Measurements from ENCODE around the gene SLC24A5. TPM values are rescaled to one million over a fixed set of nuclear protein-coding genes. Genes with fewer than 3 reads are reported as not detected.

SLC24A5 gene
- total and polyA plus RNA-seq, 10 of the 15 experiments (the other 5 are each of a cell fraction or from before 2014, with no cell fraction given) = not detected

DNA sequence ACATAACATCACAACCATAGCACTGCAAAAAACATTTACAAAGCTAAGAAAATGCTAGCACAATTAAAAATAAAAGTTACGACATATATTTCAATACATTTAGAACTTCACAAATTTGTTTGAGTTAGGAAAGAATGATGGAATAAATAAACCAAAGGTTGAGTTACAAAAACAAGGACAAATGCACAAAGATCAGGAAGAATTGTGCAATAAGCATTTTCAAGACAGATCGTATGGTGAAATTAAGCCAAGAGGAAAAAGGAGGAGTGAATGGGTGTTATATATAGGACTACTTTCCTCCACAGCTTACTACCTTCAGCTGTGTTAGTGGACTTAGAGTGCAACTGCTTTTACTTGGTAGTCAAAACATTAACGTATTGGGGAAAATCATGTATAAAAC, 64.7 kb downstream of the SLC24A5 start (continued):
- TF ChIP-seq, protein P1, sequence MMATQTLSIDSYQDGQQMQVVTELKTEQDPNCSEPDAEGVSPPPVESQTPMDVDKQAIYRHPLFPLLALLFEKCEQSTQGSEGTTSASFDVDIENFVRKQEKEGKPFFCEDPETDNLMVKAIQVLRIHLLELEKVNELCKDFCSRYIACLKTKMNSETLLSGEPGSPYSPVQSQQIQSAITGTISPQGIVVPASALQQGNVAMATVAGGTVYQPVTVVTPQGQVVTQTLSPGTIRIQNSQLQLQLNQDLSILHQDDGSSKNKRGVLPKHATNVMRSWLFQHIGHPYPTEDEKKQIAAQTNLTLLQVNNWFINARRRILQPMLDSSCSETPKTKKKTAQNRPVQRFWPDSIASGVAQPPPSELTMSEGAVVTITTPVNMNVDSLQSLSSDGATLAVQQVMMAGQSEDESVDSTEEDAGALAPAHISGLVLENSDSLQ (IDR thresholded peaks at IDR 0.05) = no peak
- no peak for TF ChIP-seq ZNF622 (IDR thresholded peaks at IDR 0.05)
- TF ChIP-seq EZH2 (IDR thresholded peaks at IDR 0.05; ENCODE audit: borderline replicate concordance, control insufficient read depth, low read depth, low read length) = no peak
- TF ChIP-seq POLR2AphosphoS5 (IDR thresholded peaks at IDR 0.05; ENCODE audit: low read length) = no peak
- TF ChIP-seq, protein P2, sequence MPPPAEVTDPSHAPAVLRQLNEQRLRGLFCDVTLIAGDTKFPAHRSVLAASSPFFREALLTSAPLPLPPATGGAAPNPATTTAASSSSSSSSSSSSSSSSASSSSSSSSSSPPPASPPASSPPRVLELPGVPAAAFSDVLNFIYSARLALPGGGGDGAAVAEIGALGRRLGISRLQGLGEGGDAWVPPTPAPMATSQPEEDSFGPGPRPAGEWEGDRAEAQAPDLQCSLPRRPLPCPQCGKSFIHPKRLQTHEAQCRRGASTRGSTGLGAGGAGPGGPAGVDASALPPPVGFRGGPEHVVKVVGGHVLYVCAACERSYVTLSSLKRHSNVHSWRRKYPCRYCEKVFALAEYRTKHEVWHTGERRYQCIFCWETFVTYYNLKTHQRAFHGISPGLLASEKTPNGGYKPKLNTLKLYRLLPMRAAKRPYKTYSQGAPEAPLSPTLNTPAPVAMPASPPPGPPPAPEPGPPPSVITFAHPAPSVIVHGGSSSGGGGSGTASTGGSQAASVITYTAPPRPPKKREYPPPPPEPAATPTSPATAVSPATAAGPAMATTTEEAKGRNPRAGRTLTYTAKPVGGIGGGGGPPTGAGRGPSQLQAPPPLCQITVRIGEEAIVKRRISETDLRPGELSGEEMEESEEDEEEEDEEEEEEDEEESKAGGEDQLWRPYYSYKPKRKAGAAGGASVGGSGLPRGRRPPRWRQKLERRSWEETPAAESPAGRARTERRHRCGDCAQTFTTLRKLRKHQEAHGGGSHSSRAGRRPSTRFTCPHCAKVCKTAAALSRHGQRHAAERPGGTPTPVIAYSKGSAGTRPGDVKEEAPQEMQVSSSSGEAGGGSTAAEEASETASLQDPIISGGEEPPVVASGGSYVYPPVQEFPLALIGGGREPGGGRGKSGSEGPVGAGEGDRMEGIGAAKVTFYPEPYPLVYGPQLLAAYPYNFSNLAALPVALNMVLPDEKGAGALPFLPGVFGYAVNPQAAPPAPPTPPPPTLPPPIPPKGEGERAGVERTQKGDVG (CRISPR knock-in tag; IDR thresholded peaks at IDR 0.05) = no peak
- no peak for TF ChIP-seq HCFC1 (IDR thresholded peaks at IDR 0.05; ENCODE audit: low read length)

DNA sequence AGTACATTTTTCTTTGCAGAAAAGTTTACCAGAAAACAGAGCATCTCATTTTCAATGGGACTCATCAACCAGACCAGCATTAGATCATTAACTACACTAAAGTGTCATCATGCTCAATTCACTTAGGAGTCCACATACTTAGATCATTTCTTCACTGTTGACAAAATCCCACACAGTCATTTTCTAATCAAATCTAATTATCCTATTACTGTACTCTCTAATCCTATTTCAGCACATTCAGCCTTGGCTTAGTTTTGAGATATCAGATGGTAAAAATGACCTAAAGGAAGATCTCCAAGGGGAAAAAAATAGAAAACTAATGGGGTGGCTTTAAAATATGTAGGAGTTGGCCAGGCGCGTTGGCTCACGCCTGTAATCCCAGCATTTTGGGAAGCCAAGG, 65.5 kb downstream of the SLC24A5 start:
- SMC1A ChIA-PET (ENCODE audit: uncharacterized antibody, unreplicated experiment) = no interaction called here
- Histone ChIP-seq H3K79me2 (ENCODE audit: control insufficient read depth, insufficient read depth, low read length) (no peaks in the 10 kb centered on the region), H3K9ac (ENCODE audit: control insufficient read depth, insufficient read depth, low read length) (no peak overlapping the region), H3K27me3 (replicated peaks in 1 of 2; ENCODE audit: control insufficient read depth in 2 of 2, insufficient read depth in 2 of 2, low read length in 1 of 2) (no peaks in the 10 kb centered on the region), H3K4me1 (ENCODE audit: control insufficient read depth, insufficient read depth, low read length) (no peaks in the 10 kb centered on the region), H3K36me3 (ENCODE audit: control insufficient read depth in 2 of 2, insufficient read depth in 2 of 2, low read length in 1 of 2) (no peaks in the 10 kb centered on the region), H2AFZ (ENCODE audit: control insufficient read depth, low read depth, low read length) (no peak overlapping the region), H3K4me2 (ENCODE audit: control insufficient read depth, insufficient read depth) (no peak overlapping the region), H3K4me3 (no peak overlapping the region), H3K9me3 (replicated peaks; ENCODE audit: control insufficient read depth, insufficient read depth, low read length) (no peaks in the 10 kb centered on the region; the same call in 2 of the 3 replicates), H4K20me1 (ENCODE audit: control insufficient read depth, insufficient read depth) (no peaks in the 10 kb centered on the region), H3K27ac (ENCODE audit: control insufficient read depth, insufficient read depth) (no peak overlapping the region)
- intact Hi-C loops (cut with micrococcal nuclease; ENCODE audit: unreplicated experiment) (no loop called here), in situ Hi-C loops (cut with MboI) (no loop called here)
- BruUV-seq (replicated peaks) = no TSS peak
- ATAC-seq (no peak), DNase-seq (ENCODE audit: low read depth, low spot score) (no peak), FAIRE-seq (no peak)
- POLR2A ChIA-PET = no interaction called here
- WGBS (ENCODE audit: insufficient coverage, insufficient replicate concordance, low lambda C conversion rate, missing lambda C conversion rate) = 95% methylated on average over 3 of the region's 3 CpGs
- TF ChIP-seq MEF2A (IDR thresholded peaks at IDR 0.05; ENCODE audit: insufficient read depth, low read depth, low read length) = no peak
- TF ChIP-seq BHLHE40 (IDR thresholded peaks at IDR 0.05; ENCODE audit: borderline replicate concordance in 1 of 2, low read depth in 2 of 2, low read length in 1 of 2) = no peak
- TF ChIP-seq NFYA (IDR thresholded peaks at IDR 0.05; ENCODE audit: borderline replicate concordance, low read depth, low read length) = no peak
- no peak for TF ChIP-seq TCF12 (IDR thresholded peaks at IDR 0.05; ENCODE audit: low read depth, low read length)
- CTCF ChIA-PET = no interaction called here
- RAD21 ChIA-PET (ENCODE audit: unreplicated experiment) = no interaction called here

Data from GM12878 (cell line).